NCI-H2196 treated with DMSO at 0.1 percent for 48 hours (cell line): ENCODE data around the gene PTHLH.
A peak's percentile ranks its signal among the peaks of the same experiment; 100 is the strongest.

Source experiments
- DNase-seq: peaks from one replicate; lab custom pipeline; 2025; ENCODE audit not compliant: unreplicated experiment; lab: John Stamatoyannopoulos, UW

Gene PTHLH

DNA sequence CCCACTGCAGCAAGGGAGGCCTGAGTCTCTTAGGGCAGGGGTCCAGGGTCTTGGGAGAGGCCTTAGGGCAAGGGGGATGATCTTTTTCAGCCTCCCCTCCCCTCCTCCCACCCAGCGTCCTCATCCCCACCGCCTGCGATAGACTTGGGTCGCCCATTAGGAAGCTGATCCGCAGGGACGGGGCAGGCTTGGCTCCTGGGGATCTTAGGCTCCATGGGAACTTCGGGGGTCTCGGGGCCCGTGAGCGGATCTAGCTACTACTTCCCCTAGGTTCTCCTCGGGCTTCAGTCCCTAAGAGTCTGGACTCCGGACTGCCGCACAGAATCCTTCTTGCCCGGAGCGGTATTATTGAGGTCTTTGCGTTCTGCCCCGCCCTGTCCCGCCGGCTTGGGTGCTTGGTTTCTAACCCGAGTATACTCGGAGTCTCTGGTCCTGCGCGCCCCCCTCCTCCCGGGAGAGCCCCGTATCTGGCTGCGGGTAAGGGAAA, 2.2 kb upstream of the PTHLH start:
- DNase-seq, result no peak

DNA sequence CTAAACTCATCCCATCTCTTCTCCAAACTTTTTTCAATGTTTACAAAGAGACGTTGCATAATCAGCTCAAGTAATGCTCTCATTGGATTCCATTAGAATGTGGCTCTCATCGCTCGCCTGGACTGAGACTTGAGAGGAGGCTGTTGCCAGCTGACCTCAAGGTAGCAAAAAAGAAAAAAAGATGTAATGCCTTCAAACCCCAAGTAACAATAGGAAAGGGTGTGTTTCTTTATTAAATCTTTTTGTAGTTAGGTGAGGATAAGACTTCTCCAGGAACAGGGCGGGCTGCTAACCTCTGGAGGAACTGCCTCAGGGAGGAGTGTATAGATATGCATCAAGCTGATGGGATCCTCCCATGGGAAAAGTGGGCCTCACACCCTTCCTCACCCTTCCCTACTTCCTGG, 956 bp upstream of the PTHLH start:
- DNase-seq, result no peak

DNA sequence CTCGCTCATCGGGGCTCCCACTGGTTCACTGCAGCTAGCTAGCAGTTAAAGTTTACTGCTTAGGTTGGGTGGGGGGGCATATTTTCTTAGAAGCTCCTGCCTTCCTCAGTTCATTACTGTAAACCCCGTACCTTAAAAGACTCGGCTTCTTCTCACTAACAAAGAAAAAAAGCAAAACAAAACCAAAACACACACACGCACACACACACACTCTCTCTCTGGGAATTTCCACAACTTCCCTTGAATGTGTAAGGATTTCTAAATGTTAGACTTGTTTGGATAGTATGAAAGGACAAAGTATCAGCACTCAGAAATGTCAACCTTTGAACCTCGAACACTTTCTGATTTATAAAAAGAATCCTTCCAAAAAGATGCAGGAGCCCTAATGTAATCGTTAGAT, 927 bp downstream of the PTHLH start:
- DNase-seq, result no peak

DNA sequence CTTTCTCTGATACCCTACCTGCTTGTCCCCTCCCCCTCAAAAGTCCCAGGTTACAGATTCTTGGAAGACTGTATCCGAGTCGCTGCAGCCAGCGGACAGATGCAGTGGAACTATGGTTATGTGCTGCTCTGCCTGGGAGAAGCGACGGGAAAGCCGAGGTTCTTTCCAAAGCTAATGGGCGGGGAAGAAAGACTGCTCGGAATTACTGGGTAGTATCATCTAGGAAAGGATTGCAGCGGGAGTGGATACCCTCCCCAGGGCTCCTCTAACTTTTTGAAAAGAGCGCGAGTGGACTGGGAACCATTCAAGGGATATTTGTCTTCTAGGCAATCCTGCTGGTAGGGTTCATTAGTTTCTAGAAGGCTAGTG, 1.4 kb downstream of the PTHLH start:
- no peak for DNase-seq

DNA sequence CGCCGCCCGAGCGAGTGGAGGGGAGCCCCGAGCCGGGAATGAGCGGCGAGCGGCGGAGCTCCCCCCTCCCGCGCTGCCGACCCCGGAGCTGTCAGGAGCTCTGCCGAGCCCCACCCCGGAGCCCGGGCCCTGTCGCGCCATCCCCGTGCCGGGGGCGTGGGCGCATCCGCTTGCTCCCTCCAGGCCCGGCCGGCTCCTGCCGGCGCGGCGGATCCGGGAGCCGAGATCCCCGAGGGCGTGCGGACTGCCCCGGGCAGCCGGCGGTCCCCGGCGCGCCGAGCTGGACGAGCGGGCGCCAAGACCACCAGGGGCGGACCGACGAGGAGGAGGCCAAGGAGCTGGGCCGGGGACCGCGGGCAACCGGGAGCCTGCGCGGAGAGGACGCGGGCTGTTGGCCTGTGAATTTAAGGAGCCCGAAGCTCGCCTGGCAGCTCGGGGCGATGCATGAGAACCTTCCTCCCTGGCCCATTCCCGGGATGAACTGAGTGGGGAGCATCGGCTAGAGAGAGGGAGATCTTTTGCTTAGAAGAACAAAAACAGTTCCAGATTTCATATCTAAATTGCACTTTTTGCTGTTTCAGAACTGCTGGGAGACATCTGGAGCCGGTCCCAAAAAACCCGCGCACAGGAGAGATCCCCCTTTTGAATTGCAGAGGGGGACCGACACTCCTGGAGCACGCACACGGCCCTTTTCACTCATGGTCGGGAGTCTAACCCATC, 2.0 kb downstream of the PTHLH start:
- DNase-seq, result no peak

DNA sequence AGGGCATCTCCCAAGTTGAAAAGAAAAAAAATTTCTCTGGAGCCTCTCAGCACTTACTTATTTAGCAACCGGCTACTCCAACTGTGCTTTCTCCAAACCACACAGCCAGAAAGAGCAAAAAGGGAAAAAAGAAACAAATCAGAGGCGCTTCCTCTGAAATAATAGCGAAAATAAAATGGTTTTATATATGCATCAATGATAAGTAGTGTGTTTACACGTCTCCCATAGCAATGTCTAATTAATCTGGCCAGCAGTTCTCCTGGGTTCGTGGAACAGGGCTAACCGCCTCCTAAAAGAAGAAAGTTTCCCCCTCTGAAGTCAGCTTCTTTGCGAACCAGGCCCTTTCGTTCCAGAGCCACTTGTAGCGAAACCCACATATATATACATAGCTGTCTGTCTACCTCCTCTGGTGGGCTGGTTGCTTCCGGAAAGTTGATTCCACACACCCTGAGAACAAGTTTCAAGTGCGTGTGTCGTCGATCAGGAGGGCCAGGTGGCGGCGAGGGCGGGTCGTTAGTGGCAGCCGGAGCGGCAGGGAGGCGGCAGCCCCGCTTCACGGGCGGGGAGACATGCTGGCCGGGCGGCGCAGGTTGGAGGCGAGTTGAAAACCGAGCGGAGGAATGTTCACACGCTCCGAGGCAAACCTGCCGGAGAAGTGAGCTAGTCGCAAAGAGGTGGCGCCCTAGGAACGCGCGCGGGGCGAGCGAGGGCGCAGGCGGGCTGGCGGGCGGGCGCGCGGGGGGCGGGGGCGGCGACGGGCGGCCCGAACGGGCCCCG, 2.7 kb downstream of the PTHLH start:
- DNase-seq, result no peak

DNA sequence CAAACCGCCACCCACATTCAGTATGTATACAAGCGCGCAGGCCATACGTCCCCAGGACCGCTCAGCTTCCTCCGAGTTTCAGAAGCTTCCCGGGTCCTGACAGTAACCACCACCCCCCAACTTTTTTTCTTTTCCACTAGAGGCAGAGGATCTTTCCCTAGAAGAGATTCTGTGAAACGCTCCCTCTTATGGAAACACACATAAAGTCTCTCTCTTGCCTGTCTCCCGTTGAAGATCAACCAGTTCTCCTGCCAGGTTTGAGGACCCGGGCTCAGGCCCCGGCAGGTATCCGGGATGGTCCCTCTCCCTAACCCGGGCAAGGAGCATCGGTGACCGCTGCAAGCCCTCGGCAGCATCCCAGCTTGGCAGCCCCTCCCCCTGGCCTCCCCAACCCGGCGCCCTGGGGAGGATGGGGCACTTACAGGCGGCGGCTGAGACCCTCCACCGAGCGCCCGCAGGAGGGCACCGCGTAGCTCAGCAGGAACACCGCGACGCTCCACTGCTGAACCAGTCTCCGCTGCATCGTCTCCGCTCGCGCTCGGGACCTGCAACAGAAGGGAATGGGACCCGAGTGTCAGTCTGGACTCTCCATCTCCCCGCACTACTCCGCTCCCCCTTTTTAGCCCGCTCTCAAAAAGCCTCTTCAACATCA, 3.4 kb downstream of the PTHLH start:
- DNase-seq, result no peak

DNA sequence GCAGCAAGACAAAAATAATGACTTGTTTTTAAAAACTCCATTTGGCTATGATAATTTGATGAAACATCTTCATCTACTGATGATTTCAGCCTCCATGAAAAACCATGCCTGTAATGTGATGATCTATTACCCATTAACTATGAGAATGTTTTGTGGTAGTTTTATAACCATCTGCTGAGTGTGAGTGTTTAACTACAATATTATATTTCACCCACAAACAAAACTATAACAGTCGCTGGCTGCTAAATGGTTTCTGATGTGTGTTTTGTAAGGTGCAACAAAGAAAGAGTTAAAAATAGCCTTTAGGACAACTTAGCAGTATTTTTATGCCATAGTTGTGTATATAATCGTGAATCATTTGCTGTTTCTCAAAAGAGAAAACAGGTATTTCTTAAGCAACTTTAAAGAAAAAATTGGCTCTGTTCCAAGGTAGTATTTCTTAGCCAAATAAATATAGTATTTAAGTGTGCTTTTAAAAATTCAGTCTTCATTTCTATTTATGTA, 4.9 kb downstream of the PTHLH start:
- DNase-seq, result no peak

DNA sequence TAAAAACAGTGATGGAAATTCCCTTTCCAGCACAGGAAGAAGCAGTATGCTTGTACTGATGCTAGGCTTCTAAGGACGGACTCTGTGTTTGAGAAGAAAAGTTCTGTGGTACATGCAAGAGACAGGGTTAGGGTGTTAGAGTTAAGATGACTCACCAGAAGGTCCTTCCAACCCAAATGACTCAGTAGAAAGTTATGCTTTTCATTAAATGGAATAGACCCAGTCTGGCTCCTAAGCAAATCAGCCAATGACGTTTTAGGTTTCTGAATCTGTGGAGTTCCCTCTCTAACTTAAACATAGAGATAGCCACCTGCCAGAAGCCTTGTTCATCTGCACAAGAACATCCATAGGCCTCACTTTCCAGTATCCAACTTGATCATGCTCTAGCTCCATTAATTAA, 5.7 kb downstream of the PTHLH start:
- DNase-seq, result no peak

DNA sequence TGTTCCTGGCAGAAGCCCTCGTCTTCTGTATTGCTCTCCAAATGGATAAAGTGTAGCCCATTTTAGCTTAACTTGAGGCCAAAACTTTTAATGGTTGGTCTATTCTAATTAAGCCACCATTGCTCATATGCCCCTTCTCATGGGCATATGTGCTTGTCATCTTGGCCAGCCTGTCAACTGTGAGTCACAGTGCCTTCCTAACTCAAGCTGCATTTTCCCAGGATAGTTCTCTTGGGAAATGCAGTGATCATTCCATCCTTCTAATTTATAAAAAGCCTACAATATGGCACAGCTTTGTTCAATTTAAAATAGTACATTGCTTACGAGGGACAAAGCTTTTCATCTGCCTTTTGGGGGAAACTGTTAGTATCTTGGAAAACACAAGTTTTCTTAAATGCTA, 6.6 kb downstream of the PTHLH start:
- no peak for DNase-seq

DNA sequence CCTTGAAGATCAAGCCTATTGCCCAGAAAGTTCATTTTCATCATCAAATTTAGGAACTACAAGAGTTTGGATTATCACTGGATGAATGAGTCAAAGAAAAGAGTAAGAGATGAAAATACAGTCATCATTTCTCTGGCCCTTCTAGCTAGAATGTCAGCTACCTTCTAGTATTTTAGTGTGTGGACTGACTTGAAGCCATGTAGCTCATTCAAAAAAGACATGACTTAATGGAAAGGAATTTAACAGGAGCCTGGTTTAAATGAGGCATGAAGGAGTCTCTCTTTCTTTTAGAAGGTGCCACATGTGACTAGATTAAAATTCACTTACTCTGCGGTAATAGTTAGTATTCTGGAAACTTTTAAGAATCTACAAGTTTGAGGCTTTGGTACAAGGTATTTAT, 7.1 kb downstream of the PTHLH start:
- DNase-seq, result no peak

DNA sequence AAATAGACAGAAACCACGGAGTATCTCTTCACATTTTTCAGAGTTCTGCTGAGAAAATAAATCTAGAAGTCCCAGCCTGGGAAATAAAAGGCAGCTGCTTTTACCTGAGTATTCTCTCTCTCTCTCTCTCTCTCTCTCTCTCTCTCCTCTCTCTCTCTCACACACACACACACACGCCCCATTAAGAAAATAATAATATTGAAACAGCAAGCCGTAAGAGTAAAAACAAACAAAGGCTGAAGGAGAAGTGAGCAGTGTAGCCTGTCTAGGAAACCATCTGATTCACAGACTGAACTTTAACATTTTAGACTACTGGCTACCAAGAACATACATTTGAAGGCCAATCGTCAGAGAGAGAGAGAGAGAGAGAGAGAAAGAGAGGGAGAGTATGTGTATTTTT, 8.4 kb downstream of the PTHLH start:
- no peak for DNase-seq

DNA sequence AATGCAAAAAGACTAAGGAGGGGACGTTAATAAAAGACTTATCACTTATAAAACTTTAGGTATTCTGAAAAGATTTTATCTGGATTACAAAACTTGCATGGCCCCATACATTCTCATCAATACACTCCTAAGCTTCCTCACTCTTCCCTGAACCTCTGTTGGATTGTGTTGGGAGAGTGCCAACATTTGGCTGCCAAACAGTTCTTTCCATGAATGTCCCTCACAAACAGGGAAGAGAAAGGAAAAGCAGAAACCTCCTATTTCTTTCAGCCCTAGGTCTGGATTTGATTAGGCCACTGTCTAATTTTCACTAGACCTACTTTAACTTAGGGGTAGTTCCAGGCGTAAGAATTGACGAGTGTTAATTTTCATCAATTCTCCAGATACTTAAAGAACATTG, 11.7 kb downstream of the PTHLH start:
- no peak for DNase-seq

DNA sequence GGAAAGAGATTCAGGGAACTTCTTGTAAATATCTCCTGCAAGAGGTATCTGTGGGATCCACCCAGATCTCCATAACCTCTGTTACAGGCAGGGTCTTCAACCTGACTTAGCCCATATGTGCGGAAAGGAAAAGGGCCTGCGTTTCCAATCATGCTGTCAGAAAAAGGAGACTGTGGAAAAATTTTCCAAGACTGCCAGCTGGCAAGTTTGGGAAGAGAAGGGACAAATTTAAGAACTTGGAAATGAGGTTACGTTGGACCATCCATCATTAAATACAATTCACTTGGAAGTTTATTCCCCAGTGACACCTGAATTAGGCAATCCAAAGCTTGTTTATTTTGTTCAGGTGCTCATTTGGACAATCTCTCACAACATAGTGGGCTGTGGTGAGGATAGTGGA, 13.9 kb downstream of the PTHLH start:
- DNase-seq, result no peak

DNA sequence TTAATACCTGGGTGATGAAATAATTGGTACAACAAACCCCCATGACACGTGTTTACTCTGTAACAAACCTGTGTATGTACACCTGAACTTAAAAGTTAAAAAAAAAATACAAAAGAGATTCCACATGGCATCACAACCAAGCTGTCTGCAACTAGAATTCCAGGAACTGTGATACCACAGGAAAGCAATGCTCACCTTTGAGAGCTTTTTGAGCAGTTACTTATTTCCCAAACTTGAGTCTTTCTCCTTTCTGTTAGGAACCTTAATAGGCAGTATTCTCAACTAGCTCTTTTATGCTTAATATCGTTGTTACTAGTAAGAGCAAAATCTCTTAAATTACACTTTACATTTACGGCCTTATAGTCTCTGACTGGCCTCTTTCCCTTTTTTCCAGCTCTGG, 15.2 kb downstream of the PTHLH start:
- DNase-seq, result no peak

DNA sequence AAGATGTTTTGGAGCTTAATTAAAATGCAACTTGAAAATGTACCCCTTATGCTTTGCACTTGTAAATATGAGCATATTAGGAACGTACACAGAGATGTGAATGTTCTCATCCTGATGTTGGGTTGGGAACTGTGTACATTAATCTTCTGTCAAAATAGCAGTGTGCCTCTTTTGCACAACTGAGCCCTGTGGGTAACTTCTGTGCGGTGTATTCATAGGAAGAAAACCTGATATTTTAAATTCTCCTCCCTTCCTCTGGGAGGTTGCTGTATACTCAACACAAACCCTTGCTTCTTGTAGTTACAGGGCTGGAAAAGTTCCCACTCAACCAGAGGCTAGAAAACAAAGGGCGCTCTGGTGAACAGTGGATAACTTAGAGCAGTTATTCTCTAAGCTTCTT, 18.7 kb downstream of the PTHLH start:
- no peak for DNase-seq

DNA sequence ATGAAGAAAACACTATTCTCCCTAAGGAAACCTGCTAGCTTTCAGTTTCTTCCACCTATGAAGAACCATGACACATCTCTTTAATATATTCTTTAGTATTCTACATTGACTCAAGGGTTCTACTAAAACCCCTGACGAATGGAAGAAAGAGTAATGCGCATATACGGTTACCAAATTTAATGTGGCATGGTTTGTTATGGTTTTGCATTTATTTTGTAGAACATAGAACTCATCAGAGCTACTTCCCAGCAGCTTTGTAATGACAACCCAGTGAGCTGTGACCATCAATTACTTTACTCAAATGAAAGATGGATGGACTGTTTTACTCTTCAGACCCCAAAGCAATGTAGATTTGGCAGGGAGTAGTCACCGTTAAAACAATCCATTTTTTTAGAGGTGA, 19.2 kb downstream of the PTHLH start:
- no peak for DNase-seq

DNA sequence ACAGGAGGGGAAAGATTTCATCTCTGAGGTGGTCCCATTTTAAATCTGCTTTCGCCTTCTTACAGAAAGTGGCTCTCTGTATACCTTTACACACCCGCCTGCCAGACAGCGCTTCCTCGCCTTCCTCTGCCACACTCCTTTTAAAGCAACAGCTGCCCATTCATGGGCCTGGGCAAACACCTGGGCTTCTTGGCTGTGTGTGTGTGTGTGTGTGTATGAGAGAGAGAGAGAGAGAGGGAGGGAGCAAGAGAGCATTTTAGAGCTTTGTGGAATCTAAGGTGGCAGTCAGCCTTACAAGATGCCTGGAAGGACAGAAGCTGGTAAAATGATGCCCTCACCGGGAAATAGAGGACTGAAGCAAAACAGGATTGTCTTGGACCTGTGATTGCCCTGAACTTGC, 20.0 kb downstream of the PTHLH start:
- no peak for DNase-seq

DNA sequence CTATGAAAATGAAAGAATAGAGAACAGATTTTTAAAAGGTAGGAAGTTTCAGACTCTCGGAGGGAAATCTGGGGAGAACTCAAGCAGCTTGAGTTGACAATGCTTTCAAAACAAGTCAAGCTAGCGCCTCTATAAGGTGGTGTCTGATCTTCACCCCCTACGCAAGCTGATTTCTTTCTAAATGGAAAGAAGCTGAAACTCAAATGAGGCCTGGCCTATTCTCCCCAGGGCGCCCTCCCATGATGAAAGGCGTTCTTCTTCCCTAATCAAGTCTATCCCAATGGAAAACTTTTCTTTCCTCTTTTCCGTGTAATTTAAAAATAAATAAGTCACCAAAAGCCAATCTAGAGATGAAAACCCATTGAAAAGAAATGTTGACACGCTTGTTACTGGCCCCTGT, 20.6 kb downstream of the PTHLH start:
- no peak for DNase-seq

DNA sequence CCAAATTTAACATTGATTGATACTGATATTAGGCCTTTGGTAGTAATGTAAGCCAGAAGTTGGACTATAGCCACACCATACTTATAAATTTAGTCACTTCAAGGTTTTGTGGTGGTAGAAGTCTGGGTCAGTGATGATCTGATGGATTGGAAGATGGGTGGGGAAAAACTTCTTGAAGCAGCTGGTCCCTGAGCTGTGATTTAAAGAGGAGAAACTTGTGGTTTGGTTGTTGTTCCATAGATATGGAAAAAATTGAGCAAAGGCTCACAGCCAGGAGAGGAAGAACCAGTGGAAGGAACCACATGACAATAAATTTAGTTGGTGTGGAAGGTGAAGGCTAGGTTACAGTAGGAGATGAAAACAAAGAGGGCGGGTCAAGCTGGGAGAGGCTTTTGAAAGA, 26.1 kb downstream of the PTHLH start:
- DNase-seq, result no peak

DNA sequence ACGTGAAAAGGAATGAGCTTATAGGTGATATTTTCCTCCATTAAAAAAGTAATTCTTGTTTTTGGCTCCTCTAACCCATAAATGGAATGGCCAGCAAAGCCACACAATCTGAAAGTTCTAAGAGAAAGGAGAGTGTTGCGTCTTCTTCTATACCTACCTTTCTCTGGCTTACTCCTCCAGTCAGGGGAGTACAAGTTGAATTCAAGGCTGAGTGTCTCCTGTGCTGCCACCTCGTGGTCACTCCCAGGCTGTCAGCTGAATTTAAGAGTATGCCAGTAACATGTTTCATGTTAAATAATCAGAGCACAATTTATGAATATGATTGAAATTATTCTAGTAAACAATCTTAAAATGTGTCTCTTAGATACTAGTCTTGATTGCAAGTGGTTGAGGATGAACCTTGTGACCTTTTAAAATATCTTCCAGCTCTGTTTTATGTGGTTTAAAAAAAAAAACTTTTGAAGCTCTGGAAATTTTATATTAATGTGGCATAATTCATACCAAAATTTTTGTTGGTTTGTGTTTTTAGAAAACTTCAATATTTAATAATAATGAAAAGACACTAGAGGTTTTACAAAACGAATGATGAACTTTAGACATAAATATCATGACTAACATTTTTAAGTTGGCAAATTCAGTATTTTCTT, 31.7 kb downstream of the PTHLH start:
- peak; percentile 78 for DNase-seq

DNA sequence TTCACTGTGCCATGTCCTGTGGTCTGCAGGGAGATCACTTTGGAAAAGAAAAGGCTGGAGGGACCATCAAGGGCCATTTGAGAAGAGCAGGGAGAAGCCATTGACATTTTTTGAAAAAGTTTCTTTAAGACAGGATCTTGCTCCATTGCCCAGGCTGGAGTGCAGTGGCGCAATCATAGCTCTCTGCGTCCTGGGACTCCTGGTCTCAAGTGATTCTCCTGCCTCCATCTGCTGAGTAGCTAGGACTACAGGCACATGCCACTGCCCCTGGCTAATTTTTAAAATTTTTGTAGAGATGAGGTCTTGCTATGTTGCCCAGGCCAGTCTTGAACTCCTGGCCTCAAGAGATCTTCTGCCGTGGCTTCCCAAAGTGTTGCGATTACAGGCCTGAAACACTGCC, 32.3 kb downstream of the PTHLH start:
- DNase-seq, result no peak
